GM19043 (cell line): ENCODE measurements around the gene THSD4.

Source experiments
- ATAC-seq: cut with Tn5 transposase; IDR thresholded peaks from one replicate; pipeline ENCODE4 v1.9.1; 2021; ENCODE audit warnings: low read depth; ENCODE audit not compliant: unreplicated experiment

THSD4 gene

DNA sequence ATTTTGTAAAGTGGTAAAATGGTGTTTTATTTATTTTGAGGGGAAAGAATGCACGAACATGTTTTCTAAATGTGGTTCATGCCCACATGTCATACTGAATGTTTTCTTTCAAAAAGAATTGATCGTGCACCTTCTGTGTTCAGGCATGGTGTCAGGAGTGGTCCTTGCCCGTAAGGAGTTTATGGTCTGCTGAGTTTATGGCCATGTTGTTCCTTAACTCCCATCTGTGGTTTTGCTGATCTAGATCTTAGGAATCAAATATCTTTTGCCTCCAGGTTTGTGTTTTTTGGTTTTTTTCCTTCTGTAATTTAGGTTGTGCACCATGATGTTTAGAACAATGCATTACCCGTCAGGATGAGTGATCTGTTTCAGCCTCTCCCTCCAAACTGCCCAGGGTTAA is 390.7 kb downstream of the THSD4 start:
- ATAC-seq = no peak

DNA sequence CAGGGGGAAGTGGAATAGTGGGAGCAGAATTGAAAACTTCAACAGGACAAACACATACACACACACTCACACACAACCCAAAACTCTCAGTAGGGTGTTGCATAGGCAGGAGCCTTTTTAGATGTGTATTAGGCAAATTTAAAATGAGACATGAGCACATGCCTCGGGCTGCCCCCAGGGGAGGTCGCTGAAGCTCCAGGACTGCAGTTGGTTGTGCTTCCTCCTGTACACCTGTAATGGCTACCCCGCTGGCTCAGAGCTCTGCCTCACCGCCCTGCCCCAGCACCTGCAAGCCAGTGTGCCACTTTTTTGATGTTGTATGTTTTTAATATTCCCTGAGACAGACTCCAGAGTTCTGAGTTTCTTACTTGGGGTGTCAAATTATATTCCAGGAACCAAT is 391.7 kb downstream of the THSD4 start:
- ATAC-seq = no peak

DNA sequence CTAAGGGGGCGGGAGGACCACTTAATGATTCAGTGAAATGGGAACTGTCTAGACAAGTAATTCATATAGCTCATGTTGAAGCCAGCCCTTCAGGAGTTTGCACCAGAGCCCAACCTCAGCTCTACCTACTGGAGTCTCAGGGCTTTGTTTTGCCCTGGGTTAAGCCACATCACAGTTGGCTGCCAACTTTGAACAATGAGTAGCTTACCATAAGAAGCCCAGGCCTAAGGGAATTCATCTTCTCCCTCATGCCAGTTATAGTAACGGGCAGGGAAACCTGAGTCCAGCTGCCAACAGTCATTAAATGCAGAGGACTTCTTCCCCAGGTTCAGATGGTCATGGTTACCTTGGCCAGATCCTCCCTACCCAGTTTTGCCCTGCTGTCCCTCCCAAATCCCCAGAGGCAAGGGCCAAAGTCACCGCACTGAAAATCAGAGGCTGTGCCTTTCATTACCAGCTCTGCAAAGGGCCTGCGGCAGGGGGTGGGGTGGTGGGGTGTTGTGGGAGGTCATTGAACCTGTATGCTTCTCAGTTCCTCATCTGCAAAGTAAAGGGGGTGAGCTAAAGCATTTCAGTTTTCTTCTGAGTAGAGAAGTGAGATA is 392.9 kb downstream of the THSD4 start:
- peak; percentile 64 for ATAC-seq

DNA sequence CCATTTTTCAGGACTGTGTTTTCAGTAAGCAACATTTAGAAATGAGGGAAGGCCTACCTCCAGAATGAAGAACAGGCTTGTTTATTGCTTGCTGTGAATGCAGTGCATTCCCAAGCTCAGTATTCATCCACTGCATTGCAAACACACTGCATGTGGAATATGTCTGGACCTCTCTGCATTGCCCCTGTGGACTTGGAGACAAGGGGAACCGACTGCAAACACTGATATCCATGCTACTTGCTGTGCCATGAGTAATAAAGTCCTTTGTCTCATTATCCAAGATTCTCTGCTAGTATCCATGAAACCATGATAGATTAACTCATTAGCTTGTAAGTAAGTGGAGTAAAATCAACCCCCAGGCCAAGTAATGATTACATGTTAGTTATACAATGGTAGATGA is 393.9 kb downstream of the THSD4 start:
- ATAC-seq = no peak

DNA sequence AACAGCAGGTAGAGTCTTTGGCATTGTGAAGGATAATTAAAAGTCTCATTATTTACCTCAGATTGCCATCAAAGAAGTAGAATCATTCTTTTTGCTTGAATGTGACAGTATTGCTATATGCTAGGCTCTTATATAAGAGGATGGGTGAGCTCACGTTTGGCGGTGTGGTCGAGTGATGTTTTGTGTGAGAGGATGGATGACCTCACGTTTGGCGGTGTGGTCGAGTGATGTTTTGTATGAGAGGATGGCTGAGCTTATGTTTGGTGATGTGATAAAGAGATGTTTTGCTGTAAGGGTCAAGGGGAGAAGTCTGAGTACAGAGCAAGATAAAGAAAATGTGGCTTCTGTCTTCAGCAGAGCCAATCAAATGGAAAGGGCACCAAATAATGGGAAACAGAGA is 395.5 kb downstream of the THSD4 start:
- no peak for ATAC-seq

DNA sequence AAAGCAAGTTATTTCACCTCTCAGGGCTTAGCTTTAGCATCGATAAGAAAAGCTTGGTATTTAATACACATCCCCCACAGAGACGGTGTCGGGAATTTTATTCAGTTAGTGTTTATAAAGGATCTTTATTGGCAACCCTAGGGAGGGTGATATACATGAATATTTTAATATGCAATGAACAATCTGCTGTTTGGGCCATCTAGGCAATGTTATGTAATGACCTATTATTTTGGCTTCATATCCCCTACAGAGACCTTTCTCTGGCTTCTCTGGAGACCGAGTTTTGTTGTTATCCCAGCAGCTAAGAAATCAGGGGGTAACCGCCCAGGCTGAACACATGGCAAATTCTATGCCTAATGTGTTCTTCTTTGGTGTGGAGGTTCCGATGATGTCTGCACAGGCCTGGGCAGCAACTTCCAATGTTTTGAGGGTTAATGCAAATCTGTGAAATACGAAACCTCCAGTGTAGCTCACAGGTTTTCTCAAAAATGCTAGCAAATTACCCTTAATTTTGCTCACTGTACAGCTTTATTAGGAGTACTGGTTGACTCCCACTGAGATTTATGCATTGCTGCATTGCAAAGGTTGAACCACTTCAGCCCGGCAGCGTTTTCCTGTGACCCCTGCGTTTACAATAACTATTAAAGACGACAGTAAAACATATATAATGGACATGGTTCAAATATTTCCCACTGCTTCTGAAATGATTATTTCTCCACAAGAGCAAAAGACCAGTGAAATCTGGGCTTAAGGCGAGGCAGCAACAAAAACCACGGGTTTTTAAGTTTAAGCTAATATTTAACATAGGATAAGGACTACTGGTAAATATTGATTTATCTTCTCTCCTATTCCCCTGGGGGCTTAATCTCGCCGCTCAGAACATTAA is 396.8 kb downstream of the THSD4 start:
- ATAC-seq = no peak

DNA sequence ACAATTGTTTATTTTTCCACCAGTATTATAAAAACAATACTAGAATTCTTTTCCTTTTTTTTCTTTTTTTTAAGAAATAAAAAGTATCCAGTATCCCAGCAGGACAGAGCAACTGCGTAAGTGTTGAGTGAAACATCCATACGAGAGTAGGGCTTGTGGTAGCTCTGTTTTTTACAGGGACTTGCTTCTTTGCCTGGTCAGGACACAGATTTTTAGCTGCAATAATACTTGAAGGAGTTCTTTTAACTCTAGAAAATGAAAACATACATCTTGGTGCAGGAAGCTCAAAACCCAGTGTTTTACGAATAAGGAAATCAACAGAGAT is 397.4 kb downstream of the THSD4 start:
- ATAC-seq = no peak

DNA sequence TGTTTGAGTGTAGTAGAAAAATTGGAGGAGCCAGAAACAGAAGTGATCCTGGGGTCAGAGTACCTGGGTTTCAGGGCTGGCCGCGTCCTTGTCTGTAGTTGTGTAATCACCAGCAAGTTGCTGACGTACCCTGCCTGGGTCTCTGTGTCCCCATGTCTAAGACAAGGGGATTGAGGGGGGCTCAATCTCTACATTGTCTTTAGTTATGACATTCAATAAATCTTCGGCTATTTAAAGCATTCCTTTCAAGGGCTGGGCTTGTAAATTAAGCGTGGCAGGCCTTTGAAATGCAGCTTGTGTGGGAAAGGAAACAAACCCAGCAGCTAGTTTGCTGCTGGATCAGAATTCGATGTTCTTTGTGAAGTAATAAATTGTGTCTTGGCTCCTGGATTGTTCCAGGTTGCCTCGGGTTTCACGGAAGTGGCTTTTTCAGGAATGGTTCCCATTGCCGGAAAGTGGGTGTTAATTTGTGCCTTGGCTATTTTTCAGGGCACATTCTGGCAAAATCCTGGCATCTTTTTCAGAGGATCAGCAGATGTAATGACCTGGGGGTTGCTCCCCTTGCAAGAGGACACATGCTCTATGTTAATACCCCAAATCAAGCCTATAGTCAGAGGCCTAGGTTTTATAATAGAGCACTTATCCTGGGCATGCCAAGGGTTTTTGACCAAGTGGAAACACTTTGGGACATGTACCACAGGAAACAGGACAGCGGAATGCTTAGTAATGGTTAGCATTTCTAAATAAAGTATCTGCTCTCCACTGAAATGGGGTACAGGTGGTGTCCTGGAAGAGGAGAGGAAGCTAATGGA is 400.3 kb downstream of the THSD4 start:
- no peak for ATAC-seq

DNA sequence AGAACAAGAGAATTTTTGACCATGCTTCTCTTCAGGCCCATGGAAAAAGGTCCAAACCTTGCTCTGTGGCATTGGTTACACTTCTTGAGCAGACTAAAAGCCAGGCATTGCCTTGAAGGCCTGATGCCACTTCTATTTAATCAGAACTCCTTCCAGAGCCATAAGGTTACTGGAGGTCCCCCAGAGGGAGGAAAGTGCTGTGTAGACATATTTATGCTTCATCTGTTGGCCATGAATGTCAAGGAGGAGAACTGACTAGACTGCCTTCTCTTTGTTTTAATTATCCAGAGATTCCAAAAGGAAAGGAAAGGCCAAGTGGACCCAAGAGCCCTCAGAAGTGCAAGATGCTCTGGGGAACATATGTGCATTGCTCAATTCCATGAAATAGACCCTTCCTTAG is 402.5 kb downstream of the THSD4 start:
- ATAC-seq = no peak

DNA sequence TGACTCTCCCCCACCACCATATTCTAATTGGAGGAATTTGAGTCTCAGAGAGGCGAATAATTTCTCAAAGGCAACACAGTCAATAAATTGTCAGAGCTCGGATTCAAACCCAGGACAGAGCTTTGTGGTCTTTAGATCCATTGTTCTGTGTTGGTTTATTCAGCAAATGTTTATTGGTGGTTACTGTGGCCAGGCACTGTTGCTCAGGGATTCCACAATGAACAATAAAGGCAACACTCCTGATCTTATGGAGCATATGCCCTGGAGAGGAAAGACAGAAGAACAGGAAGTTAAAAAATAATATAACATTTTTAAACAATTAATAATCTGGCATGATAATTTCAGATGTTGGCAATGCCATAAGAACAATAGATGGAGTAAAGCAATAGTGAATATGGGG is 403.4 kb downstream of the THSD4 start:
- ATAC-seq = no peak

DNA sequence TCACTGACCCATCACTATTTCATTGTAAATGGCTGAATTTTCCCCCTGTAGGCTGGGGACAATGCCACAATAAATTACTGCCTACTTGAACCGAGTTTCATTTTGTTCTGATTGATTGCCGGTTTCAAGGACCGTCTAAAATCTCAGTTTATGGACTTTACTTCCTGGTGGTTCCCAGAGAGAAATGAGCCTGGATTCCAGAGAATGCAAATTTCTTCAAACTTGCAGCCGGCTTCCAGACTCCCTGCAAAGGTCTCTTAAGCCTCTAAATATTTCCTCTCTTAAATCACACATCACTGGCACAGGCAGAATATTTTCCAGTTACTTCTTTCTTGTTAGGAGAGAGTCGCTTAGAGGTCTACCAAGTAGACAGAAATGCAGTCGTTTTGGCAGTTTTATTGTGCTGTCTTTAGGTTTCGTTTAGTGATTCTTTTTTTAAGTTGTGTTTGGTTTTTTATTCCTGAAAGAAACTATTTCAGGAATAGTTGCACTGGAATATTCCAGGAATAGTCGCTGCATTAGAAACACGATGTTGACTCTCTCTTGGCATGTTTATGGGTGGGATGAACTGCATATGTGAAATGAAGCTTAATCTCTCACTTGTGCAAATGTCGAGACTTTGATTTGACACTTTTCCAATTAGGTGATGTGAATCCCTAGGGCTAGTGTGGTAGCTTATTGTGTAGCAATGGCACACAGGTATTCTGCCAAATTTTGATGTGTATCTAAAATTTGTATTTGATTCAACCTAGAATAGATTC is 411.0 kb downstream of the THSD4 start:
- no peak for ATAC-seq

DNA sequence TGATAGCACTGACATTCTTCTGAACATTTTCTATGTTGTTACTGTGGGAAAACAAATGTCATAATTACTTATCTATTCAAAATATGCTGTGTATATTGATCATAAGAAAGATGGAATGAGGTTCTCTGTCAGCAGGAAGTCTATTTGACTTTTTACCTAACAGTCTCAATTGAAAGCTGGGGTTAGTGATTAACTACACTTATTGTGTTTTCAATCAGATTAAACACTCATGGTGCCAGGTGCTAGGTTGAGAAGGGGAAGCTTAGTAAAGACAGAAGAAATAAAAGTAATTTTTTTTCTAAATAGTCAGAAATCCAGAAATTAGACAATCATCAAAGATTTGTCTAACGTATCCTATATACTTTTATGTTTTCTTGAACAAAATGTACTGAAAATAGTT is 414.1 kb downstream of the THSD4 start:
- no peak for ATAC-seq

DNA sequence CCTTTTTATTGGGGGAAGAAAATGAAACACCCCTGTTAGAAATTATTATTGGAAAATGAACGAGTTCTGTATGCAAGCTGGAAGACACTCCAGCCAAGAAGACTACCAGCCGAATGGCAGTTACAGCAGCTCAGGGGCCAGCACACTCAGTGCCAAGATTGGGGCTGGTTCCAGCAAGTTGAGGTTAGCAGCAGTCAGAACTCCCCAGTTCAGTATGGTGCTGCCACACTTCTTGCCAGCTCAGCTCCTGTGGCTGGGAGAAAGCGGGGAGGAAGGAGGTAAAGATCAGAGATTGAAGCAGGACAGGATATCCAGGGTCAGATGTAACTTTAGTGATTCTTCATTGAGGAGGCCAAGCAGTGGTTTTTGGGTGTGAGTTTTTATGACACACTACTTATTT is 414.8 kb downstream of the THSD4 start:
- ATAC-seq = no peak

DNA sequence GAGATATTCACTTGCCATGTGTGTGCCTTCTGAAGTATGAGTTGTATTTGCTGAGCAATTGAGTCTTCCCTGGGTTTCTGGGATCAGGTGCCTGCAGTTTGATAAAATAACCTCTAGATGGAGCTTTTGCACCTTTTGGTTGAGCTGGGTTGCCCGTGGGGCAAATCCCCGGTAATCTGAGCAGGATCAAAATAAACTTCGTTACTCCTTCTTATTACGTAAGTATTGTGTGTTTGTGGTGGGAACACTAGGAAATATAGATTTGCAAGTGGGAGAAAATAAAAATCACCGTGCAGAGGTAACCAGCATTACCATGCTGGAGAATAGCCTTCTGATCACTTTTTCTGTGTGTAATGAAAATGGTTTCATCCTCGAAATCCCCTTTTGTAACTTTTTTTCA is 417.7 kb downstream of the THSD4 start:
- ATAC-seq = no peak

DNA sequence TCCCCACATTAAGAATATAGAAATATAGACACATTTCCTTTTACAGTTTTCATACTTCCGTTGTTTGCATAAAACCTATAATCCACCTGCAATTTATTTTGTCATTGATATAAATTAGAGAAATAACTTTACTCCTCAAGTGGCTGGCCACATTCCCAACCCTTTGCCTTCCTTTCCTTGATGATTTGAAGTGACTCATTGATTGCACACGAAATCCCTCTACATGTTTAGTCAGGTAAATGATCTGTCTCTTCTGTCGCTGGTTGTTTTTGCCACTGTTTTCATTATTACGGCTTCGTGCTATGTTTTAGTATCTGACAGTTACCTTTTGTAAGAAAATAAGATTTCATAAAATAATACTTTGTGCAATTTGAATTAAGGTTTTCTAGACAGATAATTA is 422.9 kb downstream of the THSD4 start:
- no peak for ATAC-seq

DNA sequence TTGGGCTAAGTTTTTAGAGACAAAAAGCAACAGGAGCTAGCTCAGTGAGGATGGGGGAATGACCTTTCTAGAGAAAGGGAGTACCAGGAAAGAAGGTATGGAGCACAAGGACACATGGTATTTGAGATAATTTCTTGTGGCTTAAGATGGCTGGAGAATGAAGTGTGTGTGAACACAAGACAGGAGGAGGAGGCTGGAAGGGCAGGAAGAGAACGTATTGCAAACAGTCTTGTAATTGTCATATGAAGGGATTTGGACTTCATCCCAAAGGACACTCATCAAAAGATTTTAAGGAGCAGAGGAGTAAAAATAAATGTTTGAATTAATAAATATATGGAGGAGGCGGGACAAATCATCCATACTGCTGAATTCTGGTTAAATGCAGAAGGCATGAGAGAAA is 426.5 kb downstream of the THSD4 start:
- no peak for ATAC-seq

DNA sequence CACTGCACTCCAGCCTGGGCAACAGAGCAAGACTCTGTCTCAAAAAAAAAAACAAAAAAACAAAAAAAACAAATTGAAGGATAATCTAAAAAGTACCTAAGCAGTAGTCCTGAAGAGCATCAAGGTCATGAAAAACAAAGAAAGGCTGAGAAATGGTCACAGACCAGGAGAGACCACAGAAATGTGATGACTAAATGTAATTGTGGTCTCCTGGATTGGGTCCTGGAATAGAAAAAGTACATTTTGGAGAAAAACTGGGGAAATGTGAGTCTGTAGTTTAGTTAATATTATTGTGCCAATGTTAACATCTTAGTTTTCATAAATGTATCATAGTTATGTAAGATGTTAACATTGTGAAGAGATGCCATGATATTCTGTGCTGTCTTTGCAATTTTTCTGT is 427.6 kb downstream of the THSD4 start:
- no peak for ATAC-seq

DNA sequence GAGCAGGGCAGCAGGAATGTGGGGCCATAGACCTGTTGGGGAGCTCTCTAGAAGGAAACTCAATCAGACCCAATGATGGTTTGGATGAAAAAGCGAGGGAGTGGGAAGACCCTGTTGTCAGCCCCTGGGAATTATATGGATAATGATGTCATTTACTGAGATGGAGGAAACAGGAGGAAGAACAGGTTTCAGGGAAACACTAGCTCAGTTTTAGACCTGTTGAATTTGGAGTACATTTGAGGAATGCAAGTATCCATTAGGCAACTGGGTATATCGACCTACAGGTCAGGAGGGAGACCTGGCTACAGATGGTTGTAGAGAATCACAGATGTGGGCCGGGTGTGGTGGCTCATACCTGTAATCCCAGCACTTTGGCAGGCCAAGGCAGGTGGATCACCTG is 428.1 kb downstream of the THSD4 start:
- ATAC-seq = no peak

DNA sequence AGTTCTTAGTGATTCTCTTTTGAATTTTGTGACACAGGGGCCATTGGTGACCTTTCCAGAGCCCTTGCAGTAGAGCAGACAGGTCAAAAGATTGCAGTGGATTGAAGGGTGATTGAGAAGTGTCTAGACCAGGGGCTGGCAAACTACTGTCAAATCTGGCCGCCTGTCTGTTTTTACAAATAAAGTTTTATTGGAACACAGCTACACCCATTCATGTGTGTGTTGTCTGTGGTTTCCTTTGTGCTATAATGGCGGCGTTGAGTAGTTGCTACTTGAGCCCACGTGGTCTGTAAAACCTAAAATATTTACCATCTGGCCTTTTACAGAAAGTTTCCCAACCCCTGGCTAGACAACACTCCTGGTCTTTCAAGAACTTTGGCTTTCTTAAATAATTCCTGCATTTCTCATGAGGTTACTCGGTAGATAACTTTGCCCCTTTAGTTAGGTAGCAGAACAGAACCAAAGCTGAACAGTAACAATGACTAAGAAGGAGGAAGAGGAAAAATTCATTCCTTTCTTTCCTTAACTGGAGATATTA is 430.0 kb downstream of the THSD4 start:
- ATAC-seq = no peak

DNA sequence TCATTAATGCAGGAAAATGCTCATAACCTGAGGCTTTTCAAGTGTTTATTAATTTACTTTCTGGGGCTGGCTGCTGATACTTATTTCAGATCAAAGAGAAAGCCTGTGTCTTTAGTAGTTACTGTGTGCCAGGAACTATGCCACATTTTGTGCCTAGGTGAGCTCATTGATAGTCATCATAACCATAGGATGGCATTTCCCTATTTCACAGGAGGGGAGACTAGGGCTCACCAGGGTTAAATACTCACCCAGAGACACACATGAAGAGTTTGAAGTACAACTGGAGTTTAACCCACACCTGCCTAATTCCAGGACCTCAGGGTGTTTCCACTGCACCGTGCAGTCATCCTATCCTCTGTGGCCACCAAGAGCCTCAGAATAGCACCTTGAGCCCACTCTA is 430.7 kb downstream of the THSD4 start:
- no peak for ATAC-seq

DNA sequence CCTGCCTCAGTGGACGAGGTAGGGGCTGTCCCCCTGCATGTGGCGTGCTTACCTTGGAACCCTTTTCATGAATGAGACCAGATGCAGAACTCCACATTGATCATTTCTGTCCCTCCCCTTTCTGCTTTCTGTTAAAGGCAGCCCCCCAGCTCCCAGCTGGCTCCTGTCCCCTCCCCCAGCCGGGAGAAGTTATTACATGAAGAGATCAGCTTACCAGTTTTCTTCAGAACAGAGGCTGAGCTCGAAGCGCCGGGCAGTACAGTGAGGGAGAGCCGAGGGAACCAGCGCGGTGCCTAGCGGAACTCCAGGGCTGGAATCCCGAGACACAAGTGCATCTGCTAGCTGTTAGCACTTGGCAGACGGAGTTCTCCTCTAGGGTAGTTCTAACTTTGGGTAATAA is 431.7 kb downstream of the THSD4 start:
- no peak for ATAC-seq
